K562 (cell line): Measurements from ENCODE around the gene KRT33B. TPM values are rescaled to one million over a fixed set of nuclear protein-coding genes. Genes with fewer than 3 reads are reported as not detected.

Experiments
- MBD2 ChIP-seq: sonication (generic); IDR thresholded peaks from 2 replicates; pipeline ENCODE4 v1.6.1; 2016; ENCODE audit warnings: low read depth, borderline replicate concordance
- ZNF778 ChIP-seq: fragments of 450-650 bp; formaldehyde crosslinking; IDR thresholded peaks from 2 replicates; pipeline ENCODE4 v1.4.0; 2020; ENCODE audit warnings: mild to moderate bottlenecking, moderate library complexity
- polyA plus RNA-seq, 8 experiments: library from polyadenylated mRNA; depleted of rRNA in 4 of 8; stranded (reverse) in 5 of 8; unstranded in 3 of 8; fragments of >200 nt; fragmentation: Nextera tagmentation in 2 of 8; fragmentation: Illumina TruSeq in 1 of 8; extraction: Ambion mirVana in 2 of 8; extraction: Trizol in 1 of 8; gene quantifications; 2 replicates each; pipeline versions ENCODE4 v1.2.1 to v1.2.3, GENCODE V29; 2011 to 2014; ENCODE audit warnings: inconsistent platforms in 1 of 8, missing spikeins in 1 of 8
- total RNA-seq, 7 experiments: library from RNA; depleted of rRNA in 6 of 7; stranded (reverse); fragments of >200 nt in 6 of 7; fragmentation: Illumina TruSeq in 2 of 7; extraction: Trizol in 2 of 7; gene quantifications; 2 replicates each; pipeline versions ENCODE4 v1.2.1 to v1.2.3, GENCODE V29; 2011 to 2021; ENCODE audit warnings: low replicate concordance in 1 of 7
- TF ChIP-seq, protein P1 (sequence below), 2 experiments: fragments of 450-650 bp in 1 of 2; sonication (generic) in 1 of 2; formaldehyde crosslinking in 1 of 2; IDR thresholded peaks; 2 replicates each; pipeline versions ENCODE4 v1.7.1 to v1.9.0; 2016 to 2022; ENCODE audit warnings: inconsistent platforms in 1 of 2, mild to moderate bottlenecking in 1 of 2, missing genetic modification reagents in 1 of 2
- TF ChIP-seq, protein P2 (sequence below): fragments of 450-650 bp; conservative IDR thresholded peaks from 2 replicates; pipeline ENCODE4 v1.6.1; 2016; ENCODE audit warnings: missing genetic modification characterization, low read depth, mild to moderate bottlenecking, control low read depth, missing compliant biosample characterization

The KRT33B gene
- total and polyA plus RNA-seq, 9 of the 15 experiments (the other 6 are each of a cell fraction or from before 2014, with no cell fraction given), result not detected

DNA sequence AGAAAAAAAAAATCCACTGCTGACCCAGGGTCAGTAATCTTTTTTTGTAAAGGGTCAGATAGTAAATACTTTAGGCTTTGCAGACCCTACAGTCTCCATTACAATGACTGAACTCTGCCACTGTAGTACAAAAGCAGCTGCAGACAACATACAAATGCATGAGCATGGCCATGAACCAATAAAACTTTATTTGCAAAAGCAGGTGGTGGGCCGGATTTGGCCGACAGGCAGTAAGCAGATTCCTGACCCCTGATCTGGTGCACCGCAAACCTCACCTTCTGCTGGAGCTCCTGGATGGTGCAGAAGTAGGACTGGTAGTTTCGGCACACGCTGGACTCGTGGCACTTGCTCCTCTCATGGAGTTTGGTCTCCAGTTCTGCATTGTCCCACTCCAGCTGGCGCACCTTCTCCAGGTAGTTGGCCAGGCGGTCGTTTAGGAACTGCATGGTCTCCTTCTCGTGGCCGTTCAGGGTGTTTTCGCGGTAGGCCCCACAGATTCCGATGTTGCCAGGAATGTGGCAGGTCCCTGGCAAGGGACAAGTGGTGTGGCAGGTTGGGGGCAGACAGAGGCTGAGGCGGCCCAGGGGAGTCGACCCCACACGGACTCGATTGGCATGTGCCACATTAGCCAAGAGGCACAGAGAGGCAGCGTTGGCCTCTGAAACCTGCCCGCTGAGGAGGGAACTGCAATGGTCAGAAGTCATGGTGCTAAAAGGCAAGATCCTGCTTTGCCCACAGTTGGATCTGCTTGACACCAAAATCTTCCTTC, 41.6 kb upstream of the KRT33B start (continued):
- TF ChIP-seq, protein P1, sequence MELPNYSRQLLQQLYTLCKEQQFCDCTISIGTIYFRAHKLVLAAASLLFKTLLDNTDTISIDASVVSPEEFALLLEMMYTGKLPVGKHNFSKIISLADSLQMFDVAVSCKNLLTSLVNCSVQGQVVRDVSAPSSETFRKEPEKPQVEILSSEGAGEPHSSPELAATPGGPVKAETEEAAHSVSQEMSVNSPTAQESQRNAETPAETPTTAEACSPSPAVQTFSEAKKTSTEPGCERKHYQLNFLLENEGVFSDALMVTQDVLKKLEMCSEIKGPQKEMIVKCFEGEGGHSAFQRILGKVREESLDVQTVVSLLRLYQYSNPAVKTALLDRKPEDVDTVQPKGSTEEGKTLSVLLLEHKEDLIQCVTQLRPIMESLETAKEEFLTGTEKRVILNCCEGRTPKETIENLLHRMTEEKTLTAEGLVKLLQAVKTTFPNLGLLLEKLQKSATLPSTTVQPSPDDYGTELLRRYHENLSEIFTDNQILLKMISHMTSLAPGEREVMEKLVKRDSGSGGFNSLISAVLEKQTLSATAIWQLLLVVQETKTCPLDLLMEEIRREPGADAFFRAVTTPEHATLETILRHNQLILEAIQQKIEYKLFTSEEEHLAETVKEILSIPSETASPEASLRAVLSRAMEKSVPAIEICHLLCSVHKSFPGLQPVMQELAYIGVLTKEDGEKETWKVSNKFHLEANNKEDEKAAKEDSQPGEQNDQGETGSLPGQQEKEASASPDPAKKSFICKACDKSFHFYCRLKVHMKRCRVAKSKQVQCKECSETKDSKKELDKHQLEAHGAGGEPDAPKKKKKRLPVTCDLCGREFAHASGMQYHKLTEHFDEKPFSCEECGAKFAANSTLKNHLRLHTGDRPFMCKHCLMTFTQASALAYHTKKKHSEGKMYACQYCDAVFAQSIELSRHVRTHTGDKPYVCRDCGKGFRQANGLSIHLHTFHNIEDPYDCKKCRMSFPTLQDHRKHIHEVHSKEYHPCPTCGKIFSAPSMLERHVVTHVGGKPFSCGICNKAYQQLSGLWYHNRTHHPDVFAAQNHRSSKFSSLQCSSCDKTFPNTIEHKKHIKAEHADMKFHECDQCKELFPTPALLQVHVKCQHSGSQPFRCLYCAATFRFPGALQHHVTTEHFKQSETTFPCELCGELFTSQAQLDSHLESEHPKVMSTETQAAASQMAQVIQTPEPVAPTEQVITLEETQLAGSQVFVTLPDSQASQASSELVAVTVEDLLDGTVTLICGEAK (IDR thresholded peaks at IDR 0.05), result peak; percentile 86
- TF ChIP-seq, protein P1 (CRISPR knock-in tag; IDR thresholded peaks at IDR 0.05), result no peak
- no peak for TF ChIP-seq ZNF778 (CRISPR knock-in tag)
- TF ChIP-seq MBD2, result no peak
- TF ChIP-seq, protein P2, sequence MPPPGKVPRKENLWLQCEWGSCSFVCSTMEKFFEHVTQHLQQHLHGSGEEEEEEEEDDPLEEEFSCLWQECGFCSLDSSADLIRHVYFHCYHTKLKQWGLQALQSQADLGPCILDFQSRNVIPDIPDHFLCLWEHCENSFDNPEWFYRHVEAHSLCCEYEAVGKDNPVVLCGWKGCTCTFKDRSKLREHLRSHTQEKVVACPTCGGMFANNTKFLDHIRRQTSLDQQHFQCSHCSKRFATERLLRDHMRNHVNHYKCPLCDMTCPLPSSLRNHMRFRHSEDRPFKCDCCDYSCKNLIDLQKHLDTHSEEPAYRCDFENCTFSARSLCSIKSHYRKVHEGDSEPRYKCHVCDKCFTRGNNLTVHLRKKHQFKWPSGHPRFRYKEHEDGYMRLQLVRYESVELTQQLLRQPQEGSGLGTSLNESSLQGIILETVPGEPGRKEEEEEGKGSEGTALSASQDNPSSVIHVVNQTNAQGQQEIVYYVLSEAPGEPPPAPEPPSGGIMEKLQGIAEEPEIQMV, result no peak
- TF ChIP-seq, all 486 proteins: peak for 1
